MCF 10A (cell line): ENCODE data around the gene DHX57. TPM values are rescaled to one million over a fixed set of nuclear protein-coding genes. Genes with fewer than 3 reads are reported as not detected.
"Not testable (repeated sequence)": the region's sequence is repeated elsewhere in the genome, so short reads cannot be mapped to it uniquely, and the experiment has no call there.

Experiments
- BruUV-seq: library from RNA; stranded (reverse); fragments of 400-500 nt; replicated peaks from 2 replicates; lab custom pipeline; 2021; lab: Mats Ljungman, UMichigan
- CTCF ChIA-PET: fragments of 300-600 bp; sonication (Branson Sonifier 250); formaldehyde crosslinking; extraction: SDS; loops from one replicate; lab custom pipeline; 2021; ENCODE audit warnings: antibody characterized with exemption, inconsistent platforms; lab: Yijun Ruan, JAX
- POLR2A ChIA-PET: fragments of 300-600, 350-650 bp; sonication (Branson Sonifier 250); formaldehyde crosslinking; extraction: SDS; loops from one replicate; lab custom pipeline; 2020; ENCODE audit warnings: antibody characterized with exemption, inconsistent platforms; lab: Yijun Ruan, JAX
- DNase-seq: peaks from one replicate; pipeline ENCODE4 v3.0.0-alpha.2; 2018; ENCODE audit not compliant: unreplicated experiment
- H3K27ac Mint-ChIP-seq: one replicate; pipeline ENCODE4 v1.8.0; 2022; ENCODE audit warnings: mild to moderate bottlenecking, low read depth, mixed read lengths; ENCODE audit not compliant: unreplicated experiment
- H3K27me3 Mint-ChIP-seq: one replicate; pipeline ENCODE4 v1.8.0; 2022; ENCODE audit warnings: mixed read lengths; ENCODE audit not compliant: insufficient read depth, unreplicated experiment
- H3K36me3 Mint-ChIP-seq: one replicate; pipeline ENCODE4 v1.8.0; 2022; ENCODE audit warnings: mild to moderate bottlenecking, moderate library complexity, mixed read lengths; ENCODE audit not compliant: insufficient read depth, unreplicated experiment
- H3K4me1 Mint-ChIP-seq: one replicate; pipeline ENCODE4 v1.8.0; 2022; ENCODE audit warnings: mixed read lengths; ENCODE audit not compliant: insufficient read depth, unreplicated experiment
- H3K4me3 Mint-ChIP-seq: one replicate; pipeline ENCODE4 v1.8.0; 2022; ENCODE audit warnings: mild to moderate bottlenecking, moderate library complexity, mixed read lengths; ENCODE audit not compliant: unreplicated experiment
- H3K9me3 Mint-ChIP-seq: one replicate; pipeline ENCODE4 v1.8.0; 2022; ENCODE audit warnings: mixed read lengths; ENCODE audit not compliant: unreplicated experiment
- intact Hi-C: fragments of 100-400 bp; cut with micrococcal nuclease; formaldehyde crosslinking; loops from 2 replicates; pipeline ENCODE4 v1.14.1; 2022
- total RNA-seq: library from RNA; stranded (reverse); gene quantifications from 2 replicates; pipeline ENCODE4 v1.2.3, GENCODE V29; 2022
- TF ChIP-seq, protein P1 (sequence below): fragments of 200-600 bp; IDR thresholded peaks from one replicate; pipeline ENCODE4 v1.8.0; 2022; ENCODE audit warnings: antibody characterized with exemption, mild to moderate bottlenecking; ENCODE audit not compliant: unreplicated experiment

Gene DHX57
- total RNA-seq, 1 experiment from 2014 or later = 21.3 TPM

DNA sequence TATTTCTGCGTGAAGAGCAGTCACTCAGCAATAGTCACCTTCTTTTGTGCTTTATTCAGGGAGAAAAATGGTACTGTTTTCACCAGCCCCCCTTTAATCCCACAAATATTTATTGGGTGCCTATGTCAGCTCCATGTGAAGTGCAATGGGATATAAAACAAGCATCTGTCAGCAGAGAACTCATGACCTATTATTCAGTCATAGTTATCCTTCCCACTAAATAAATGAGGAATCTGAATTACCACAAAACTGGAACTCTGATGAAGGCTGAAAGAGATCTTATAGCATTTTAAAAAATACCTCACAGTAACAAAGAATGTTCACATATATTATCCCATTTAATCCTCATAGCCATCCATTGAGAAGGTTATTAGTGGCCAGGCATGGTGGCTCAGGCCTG lies 45.8 kb downstream of the DHX57 start:
- BruUV-seq = no TSS peak
- CTCF ChIA-PET = no interaction called here
- no peak overlapping the region for H3K27ac Mint-ChIP-seq
- no peak overlapping the region for H3K4me3 Mint-ChIP-seq
- POLR2A ChIA-PET = no interaction called here
- intact Hi-C loops = no loop called here
- DNase-seq = no peak
- H3K36me3 Mint-ChIP-seq = peaks cover 57% of the 10 kb centered on the region
- TF ChIP-seq, protein P1, sequence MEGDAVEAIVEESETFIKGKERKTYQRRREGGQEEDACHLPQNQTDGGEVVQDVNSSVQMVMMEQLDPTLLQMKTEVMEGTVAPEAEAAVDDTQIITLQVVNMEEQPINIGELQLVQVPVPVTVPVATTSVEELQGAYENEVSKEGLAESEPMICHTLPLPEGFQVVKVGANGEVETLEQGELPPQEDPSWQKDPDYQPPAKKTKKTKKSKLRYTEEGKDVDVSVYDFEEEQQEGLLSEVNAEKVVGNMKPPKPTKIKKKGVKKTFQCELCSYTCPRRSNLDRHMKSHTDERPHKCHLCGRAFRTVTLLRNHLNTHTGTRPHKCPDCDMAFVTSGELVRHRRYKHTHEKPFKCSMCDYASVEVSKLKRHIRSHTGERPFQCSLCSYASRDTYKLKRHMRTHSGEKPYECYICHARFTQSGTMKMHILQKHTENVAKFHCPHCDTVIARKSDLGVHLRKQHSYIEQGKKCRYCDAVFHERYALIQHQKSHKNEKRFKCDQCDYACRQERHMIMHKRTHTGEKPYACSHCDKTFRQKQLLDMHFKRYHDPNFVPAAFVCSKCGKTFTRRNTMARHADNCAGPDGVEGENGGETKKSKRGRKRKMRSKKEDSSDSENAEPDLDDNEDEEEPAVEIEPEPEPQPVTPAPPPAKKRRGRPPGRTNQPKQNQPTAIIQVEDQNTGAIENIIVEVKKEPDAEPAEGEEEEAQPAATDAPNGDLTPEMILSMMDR = no peak
- H3K27me3 Mint-ChIP-seq = no peaks in the 10 kb centered on the region
- H3K9me3 Mint-ChIP-seq = no peaks in the 10 kb centered on the region
- peaks cover 7% of the 10 kb centered on the region for H3K4me1 Mint-ChIP-seq

DNA sequence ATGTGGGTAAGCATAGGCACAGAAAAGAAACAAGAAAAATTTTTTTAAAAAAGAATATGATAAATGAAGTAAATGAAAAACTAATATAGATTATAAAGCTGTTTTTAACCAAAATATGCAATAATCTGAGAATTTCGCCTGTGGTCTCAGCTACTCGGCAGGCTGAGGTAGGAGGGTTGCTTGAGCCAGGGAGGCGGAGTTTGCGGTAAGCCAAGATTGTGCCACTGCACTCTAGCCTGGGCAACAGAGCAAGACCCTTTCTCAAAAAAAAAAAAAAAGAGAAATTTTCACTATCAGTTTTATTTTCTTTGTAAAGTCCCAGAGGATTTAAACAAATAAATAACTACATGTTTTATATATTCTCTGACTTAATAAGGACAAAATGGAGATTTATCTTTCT lies 47.3 kb downstream of the DHX57 start:
- Mint-ChIP-seq H3K4me3 (no peak overlapping the region), H3K27ac (no peak overlapping the region), H3K4me1 (peaks cover 7% of the 10 kb centered on the region), H3K27me3 (no peaks in the 10 kb centered on the region), H3K36me3 (peaks cover 58% of the 10 kb centered on the region), H3K9me3 (no peaks in the 10 kb centered on the region)
- TF ChIP-seq, protein P1 = no peak
- BruUV-seq = no TSS peak
- intact Hi-C loops = no loop called here
- DNase-seq = no peak
- ChIA-PET CTCF (interaction anchor here (0.6 to 0.7 kb wide), 3 partner anchors 9 to 233 kb away, joined by 3 to 4 read pairs (median 4); no protein-coding TSS in a partner anchor), POLR2A (interaction anchor here (0.6 to 0.8 kb wide), 2 partner anchors 270 to 512 kb away, joined by 3 read pairs; no protein-coding TSS in a partner anchor)

DNA sequence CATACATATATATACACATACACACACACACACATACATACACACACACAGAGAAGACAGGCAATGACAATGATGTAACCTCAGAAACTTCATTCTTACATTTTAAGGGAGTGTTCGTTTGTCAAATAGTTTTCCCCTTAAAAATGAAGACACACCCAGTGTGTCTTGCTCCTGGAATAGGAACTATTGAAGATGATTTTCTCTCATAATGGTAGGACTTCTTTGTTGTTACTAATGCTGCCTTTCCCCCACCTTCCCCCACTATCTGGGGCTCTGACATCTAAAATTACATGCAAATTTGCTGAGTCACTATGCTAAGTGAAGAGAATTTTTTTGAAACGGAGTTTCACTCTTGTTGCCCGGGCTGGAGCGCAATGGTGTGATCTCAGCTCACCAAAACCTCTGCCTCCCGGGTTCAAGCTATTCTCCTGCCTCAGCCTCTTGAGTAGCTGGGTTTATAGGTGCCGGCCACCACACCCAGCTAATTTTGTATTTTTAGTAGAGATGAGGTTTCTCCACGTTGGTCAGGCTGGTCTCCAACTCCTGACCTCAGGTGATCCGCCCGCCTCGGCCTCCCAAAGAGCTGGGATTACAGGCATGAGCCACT lies 48.1 kb downstream of the DHX57 start:
- intact Hi-C loops, H3K9me3 Mint-ChIP-seq, H3K27me3 Mint-ChIP-seq, H3K4me3 Mint-ChIP-seq, H3K4me1 Mint-ChIP-seq, H3K27ac Mint-ChIP-seq, BruUV-seq: not testable (repeated sequence)
- CTCF ChIA-PET = interaction anchor here (0.7 kb wide), 1 partner anchor 234 kb away, joined by 4 read pairs; no protein-coding TSS in a partner anchor
- peak; percentile 34 for DNase-seq
- H3K36me3 Mint-ChIP-seq = peaks cover 58% of the 10 kb centered on the region
- POLR2A ChIA-PET = interaction anchor here (0.6 to 0.8 kb wide), 4 partner anchors 13 to 511 kb away, joined by 3 read pairs; no protein-coding TSS in a partner anchor

DNA sequence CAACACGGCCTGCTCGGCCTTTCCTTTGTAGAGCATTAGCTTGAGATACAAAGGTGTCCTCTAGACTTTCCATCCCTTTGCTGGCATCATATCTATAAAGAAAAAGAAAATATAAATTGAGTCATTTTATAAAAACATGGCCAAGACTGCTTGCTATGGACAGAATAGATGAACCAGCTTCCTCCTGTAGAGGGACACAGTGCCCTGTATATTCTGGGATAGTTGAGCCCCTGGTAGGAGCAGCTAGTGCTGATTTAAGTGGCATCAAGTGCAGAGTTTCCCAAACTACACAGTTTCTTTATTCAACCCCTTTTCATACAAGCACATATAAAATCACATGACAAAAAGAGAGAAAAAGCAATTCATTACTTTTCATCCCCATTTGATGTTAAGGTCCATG lies 49.8 kb downstream of the DHX57 start:
- H3K36me3 Mint-ChIP-seq = peaks cover 63% of the 10 kb centered on the region
- no peaks in the 10 kb centered on the region for H3K27me3 Mint-ChIP-seq
- intact Hi-C loops = no loop called here
- TF ChIP-seq, protein P1 = no peak
- no peaks in the 10 kb centered on the region for H3K9me3 Mint-ChIP-seq
- H3K4me1 Mint-ChIP-seq = peaks cover 7% of the 10 kb centered on the region
- no peak for DNase-seq
- no TSS peak for BruUV-seq
- no peak overlapping the region for H3K27ac Mint-ChIP-seq
- ChIA-PET POLR2A (no interaction called here), CTCF (interaction anchor here (0.5 to 1.2 kb wide), 4 partner anchors 9 to 1491 kb away, joined by 3 to 8 read pairs (median 4); no protein-coding TSS in a partner anchor)
- H3K4me3 Mint-ChIP-seq = no peak overlapping the region
